GM12873 (cell line): ENCODE data around the gene SLC1A3.

Source experiments
- CTCF ChIP-seq: IDR thresholded peaks from 2 replicates; pipeline ENCODE4 v1.5.1; 2012; ENCODE audit warnings: low read depth, mild to moderate bottlenecking, moderate library complexity, low read length, control low read depth; ENCODE audit not compliant: insufficient read depth; ENCODE audit errors: missing control alignments

Gene SLC1A3

DNA sequence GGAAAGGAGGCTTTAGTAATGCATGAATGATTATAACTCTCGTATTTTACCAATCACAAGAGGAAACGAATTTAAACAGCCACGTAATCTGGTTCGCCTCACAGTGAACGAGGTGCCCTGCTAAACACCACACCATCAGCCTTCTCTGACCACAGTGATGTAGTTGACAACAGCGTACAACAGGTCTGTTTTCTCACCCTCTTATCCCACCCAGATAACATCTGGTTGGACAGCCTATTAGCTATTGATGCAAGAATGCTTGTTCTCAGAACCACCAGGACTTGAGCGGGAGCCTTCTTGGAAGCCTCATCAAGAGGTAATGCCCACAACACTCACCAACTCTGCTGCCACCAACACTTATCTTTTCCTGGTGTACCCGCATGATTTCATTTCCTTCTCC, 23.3 kb downstream of the SLC1A3 start:
- TF ChIP-seq CTCF, result no peak

DNA sequence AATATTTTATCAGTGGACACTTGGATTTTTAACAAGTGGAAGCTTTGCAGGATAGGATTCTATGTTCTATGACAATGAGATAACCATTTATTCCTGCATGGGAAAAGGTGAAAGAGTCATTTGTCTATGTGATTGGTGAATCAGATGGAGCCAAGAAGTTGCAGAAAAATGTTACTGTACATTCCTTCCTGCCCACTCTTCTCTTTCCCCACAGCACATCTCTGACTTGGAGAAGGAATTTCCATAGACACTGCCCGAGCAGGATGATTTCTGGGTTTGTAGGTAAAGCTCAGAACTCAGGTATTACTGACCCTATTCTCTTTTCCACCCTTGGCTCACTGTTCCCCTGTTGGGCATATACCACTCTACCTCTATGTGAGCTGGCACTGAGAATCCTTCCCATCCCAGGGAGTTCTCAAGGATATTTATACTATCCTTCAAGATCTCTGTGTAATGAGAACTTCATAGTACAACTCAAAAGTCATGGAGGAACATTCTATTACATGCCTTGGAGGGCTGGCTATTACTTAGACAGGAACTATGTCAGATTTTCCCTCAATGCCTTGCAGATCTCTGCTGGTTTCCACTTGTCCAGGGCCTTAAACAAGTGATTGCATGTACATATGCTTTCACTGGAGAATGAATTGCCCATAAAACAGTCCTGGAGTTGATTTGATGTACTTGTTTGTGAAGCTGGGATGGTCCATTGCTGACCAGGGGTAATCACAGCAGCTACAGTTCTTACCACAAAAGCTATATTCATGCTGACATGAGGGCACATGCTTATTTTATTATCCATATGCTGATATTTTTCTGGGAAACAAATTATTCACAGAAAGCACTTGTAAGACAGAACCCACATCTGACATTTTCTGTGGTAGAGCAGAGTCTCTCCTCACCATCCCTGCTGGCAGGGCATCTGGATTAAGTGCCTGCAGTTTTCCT, 24.1 kb downstream of the SLC1A3 start:
- TF ChIP-seq CTCF, result no peak

DNA sequence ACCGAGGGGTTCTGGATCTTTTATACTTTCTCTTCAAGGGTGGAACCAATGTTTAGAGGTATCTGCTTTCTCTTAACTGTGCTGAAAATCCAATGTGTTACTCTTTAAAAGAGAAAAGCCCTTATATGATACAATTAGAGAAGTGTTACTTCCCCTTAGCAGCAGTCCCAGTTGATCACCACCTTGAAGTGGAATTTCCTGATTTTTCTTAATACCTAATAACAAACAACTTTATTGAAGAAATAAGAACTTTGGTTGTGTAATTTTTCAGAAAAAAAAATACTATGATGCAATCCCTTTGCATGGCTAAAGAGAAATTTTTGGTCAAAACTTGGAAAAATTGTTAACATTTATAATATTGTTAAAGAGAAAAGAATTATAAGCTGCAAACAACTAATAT, 24.7 kb downstream of the SLC1A3 start:
- TF ChIP-seq CTCF, result no peak

DNA sequence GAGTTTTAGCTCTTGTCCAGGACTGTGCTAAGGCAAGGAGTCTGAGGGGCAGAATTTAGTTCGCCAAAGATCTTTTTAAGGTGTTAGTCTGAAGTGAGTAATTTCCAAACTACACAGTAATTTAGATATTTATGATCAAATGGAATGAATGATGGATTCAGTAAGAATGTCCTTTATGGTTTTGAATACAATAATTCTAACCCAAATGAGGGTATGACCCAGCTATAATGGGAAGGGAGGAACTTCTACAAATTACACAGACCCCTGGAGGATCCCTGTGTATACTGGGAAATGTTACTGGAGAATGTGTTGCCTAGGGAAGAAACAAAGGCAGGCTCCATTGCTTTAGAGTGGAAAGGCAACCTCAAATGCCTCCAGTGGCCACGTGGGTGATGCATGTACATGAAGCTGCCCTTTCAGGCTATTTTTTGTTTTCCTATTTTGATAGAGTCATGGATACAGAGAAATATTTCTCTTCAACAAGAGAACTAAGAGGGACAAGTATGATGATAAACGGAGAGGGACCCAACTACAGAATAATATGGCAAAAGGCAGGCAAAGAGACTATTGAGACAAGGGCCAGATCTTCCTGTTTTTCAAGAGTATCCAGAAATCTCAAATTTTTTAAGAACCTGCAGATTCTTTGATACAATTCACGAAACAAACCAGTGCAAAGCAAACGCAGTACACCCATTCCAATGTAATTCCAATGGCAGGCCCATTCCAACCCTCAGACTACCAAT, 25.4 kb downstream of the SLC1A3 start:
- TF ChIP-seq CTCF, result no peak

DNA sequence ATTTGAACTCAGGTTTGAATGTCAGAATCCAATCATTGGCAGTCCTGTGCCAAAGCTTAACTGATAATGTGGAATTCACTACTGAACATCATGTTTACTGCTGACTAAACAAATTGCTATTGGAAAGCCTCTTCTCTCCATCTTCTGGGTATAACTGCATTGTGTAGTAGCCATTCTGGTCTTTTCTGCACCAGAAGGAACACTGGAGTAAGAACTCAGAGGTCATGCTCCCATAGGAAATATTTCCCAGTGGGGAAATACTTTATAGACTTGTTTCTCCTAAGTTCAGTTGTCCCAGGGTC, 25.9 kb downstream of the SLC1A3 start:
- TF ChIP-seq CTCF, result no peak

GRCh38 chr5:36635721-36636390, 29.4 kb downstream of the SLC1A3 start:
- TF ChIP-seq CTCF, result no peak

DNA sequence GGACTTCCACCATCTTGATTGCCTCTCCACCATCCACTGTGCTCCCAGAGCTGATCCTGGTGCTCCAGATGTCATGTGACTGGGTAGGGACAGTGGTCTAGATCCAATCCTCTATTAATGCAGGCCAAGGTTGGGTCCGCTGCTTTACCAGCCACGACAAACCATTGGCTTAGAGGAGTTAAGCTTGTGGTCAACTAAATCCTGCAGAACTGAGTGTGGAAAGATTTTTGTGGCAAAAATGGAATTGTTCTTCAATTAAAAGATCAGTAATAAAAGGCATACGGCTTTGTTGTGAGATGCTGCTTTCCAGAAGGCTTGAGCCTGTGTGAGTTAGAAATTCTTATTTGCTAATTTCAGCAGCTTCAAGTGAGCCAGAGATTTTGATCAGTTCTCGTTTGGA, 30.7 kb downstream of the SLC1A3 start:
- no peak for TF ChIP-seq CTCF
